H9 (cell line): ENCODE results near the gene CA5A. TPM values are rescaled to one million over a fixed set of nuclear protein-coding genes. Genes with fewer than 3 reads are reported as not detected.
A peak's percentile ranks its signal among the peaks of the same experiment; 100 is the strongest.
"Not testable (repeated sequence)": the region's sequence is repeated elsewhere in the genome, so short reads cannot be mapped to it uniquely, and the experiment has no call there.

Source experiments
- DNase-seq: peaks from one replicate; pipeline ENCODE4 v3.0.0-alpha.2; 2017
- H2AFZ ChIP-seq: one replicate; pipeline ENCODE4 v1.6.1; 2013; ENCODE audit warnings: mild to moderate bottlenecking, low read length, control low read depth, moderate library complexity
- H2AK5ac ChIP-seq: 2 replicates; pipeline ENCODE4 v1.6.1; 2013; ENCODE audit warnings: low read length, control low read depth, mixed read lengths; ENCODE audit not compliant: insufficient read length
- H2BK120ac ChIP-seq: one replicate; pipeline ENCODE4 v1.6.1; 2013; ENCODE audit warnings: low read depth, mild to moderate bottlenecking, low read length, control low read depth, inconsistent platforms; ENCODE audit not compliant: poor library complexity, severe bottlenecking
- H2BK12ac ChIP-seq: 2 replicates; pipeline ENCODE4 v1.6.1; 2013; ENCODE audit warnings: low read length, control low read depth, mixed read lengths, low read depth; ENCODE audit not compliant: insufficient read length
- H2BK15ac ChIP-seq: 2 replicates; pipeline ENCODE4 v1.6.1; 2013; ENCODE audit warnings: low read depth, low read length, control low read depth
- H2BK20ac ChIP-seq: one replicate; pipeline ENCODE4 v1.6.1; 2013; ENCODE audit warnings: low read depth, mild to moderate bottlenecking, low read length, control low read depth, inconsistent platforms; ENCODE audit not compliant: poor library complexity, severe bottlenecking
- H2BK5ac ChIP-seq: 2 replicates; pipeline ENCODE4 v1.6.1; 2013; ENCODE audit warnings: low read length, control low read depth, mixed read lengths; ENCODE audit not compliant: insufficient read length
- H3K14ac ChIP-seq: 2 replicates; pipeline ENCODE4 v1.6.1; 2013; ENCODE audit warnings: low read length, control low read depth; ENCODE audit not compliant: insufficient read depth
- H3K18ac ChIP-seq: 2 replicates; pipeline ENCODE4 v1.6.1; 2013; ENCODE audit warnings: low read depth, mild to moderate bottlenecking, mixed read lengths, low read length, control low read depth; ENCODE audit not compliant: insufficient read length
- H3K23ac ChIP-seq: 2 replicates; pipeline ENCODE4 v1.6.1; 2013; ENCODE audit warnings: low read length, control low read depth, mixed read lengths, low read depth; ENCODE audit not compliant: insufficient read length
- H3K23me2 ChIP-seq: 2 replicates; pipeline ENCODE4 v1.6.1; 2013; ENCODE audit warnings: low read depth, mild to moderate bottlenecking, mixed read lengths, low read length, control low read depth; ENCODE audit not compliant: insufficient read length, poor library complexity, severe bottlenecking
- H3K27ac ChIP-seq: 2 replicates; pipeline ENCODE4 v1.5.1; 2013; ENCODE audit warnings: low read length, control low read depth, mixed read lengths, low read depth; ENCODE audit not compliant: insufficient read length
- H3K27me3 ChIP-seq: 2 replicates; pipeline ENCODE4 v1.6.1; 2013; ENCODE audit warnings: low read length, control low read depth, inconsistent platforms; ENCODE audit not compliant: insufficient read depth
- H3K4ac ChIP-seq: 2 replicates; pipeline ENCODE4 v1.6.1; 2013; ENCODE audit warnings: low read depth, mild to moderate bottlenecking, control low read depth, inconsistent platforms, low read length, moderate library complexity
- H3K4me1 ChIP-seq: 2 replicates; pipeline ENCODE4 v1.6.1; 2013; ENCODE audit warnings: low read length, control low read depth, inconsistent platforms; ENCODE audit not compliant: insufficient read depth
- H3K4me2 ChIP-seq: 2 replicates; pipeline ENCODE4 v1.6.1; 2013; ENCODE audit warnings: low read length, control low read depth, mixed read lengths; ENCODE audit not compliant: insufficient read length, insufficient read depth
- H3K56ac ChIP-seq: 2 replicates; pipeline ENCODE4 v1.6.1; 2013; ENCODE audit warnings: low read depth, mild to moderate bottlenecking, mixed read lengths, low read length, control low read depth; ENCODE audit not compliant: insufficient read length
- H3K79me1 ChIP-seq: 2 replicates; pipeline ENCODE4 v1.6.1; 2013; ENCODE audit warnings: low read depth, mild to moderate bottlenecking, moderate library complexity, low read length, control low read depth, inconsistent platforms; ENCODE audit not compliant: insufficient read depth, poor library complexity, severe bottlenecking
- H3K79me2 ChIP-seq: 2 replicates; pipeline ENCODE4 v1.6.1; 2013; ENCODE audit warnings: low read length, control low read depth, inconsistent platforms; ENCODE audit not compliant: insufficient read depth
- H3K9ac ChIP-seq: 2 replicates; pipeline ENCODE4 v1.6.1; 2013; ENCODE audit warnings: low read length, control low read depth, mixed read lengths; ENCODE audit not compliant: insufficient read length; ENCODE audit errors: extremely low read depth
- H3K9me3 ChIP-seq: one replicate; pipeline ENCODE4 v1.6.1; 2013; ENCODE audit warnings: low read depth, low read length, inconsistent platforms; ENCODE audit not compliant: control insufficient read depth
- H3T11ph ChIP-seq: one replicate; pipeline ENCODE4 v1.6.1; 2013; ENCODE audit warnings: mild to moderate bottlenecking, low read length, control low read depth, inconsistent platforms
- H4K20me1 ChIP-seq: one replicate; pipeline ENCODE4 v1.6.1; 2013; ENCODE audit not compliant: control insufficient read depth, insufficient read length, insufficient read depth
- H4K5ac ChIP-seq: 2 replicates; pipeline ENCODE4 v1.6.1; 2013; ENCODE audit warnings: low read depth, mild to moderate bottlenecking, mixed read lengths, low read length, control low read depth; ENCODE audit not compliant: insufficient read length
- H4K8ac ChIP-seq: replicated peaks from 2 replicates; pipeline ENCODE4 v1.6.1; 2013; ENCODE audit warnings: low read length, control low read depth, mixed read lengths, low read depth; ENCODE audit not compliant: insufficient read length
- H4K91ac ChIP-seq: 2 replicates; pipeline ENCODE4 v1.6.1; 2013; ENCODE audit warnings: low read depth, mild to moderate bottlenecking, moderate library complexity, mixed read lengths, low read length, control low read depth; ENCODE audit not compliant: insufficient read length
- H3K27ac Mint-ChIP-seq, 3 experiments: 2 replicates in 2 of 3; 3 replicates in 1 of 3; pipeline ENCODE4 v1.8.0; 2020 to 2021; ENCODE audit warnings: mixed read lengths in 3 of 3, mild to moderate bottlenecking in 1 of 3, moderate library complexity in 1 of 3
- H3K27me3 Mint-ChIP-seq: 2 replicates; pipeline ENCODE4 v1.8.0; 2021; ENCODE audit warnings: low read depth, mild to moderate bottlenecking, moderate library complexity, mixed read lengths
- H3K36me3 Mint-ChIP-seq, 3 experiments: 2 replicates in 2 of 3; 3 replicates in 1 of 3; pipeline ENCODE4 v1.8.0; 2020 to 2021; ENCODE audit warnings: low read depth in 3 of 3, mixed read lengths in 3 of 3; ENCODE audit not compliant: insufficient read depth in 1 of 3
- H3K4me1 Mint-ChIP-seq, 2 experiments: 2 replicates each; pipeline ENCODE4 v1.8.0; 2020; ENCODE audit warnings: mixed read lengths in 2 of 2
- H3K4me3 Mint-ChIP-seq, 2 experiments: 2 replicates in 1 of 2; 3 replicates in 1 of 2; pipeline ENCODE4 v1.8.0; 2020 to 2021; ENCODE audit warnings: mild to moderate bottlenecking in 2 of 2, mixed read lengths in 2 of 2, moderate library complexity in 1 of 2
- H3K9me3 Mint-ChIP-seq, 2 experiments: 2 replicates in 1 of 2; 3 replicates in 1 of 2; pipeline ENCODE4 v1.8.0; 2020; ENCODE audit warnings: mild to moderate bottlenecking in 2 of 2, mixed read lengths in 2 of 2, moderate library complexity in 1 of 2
- WGBS: extraction: QIAGEN DNeasy Blood & Tissue Kit; methylation state at CpG from one replicate; pipeline ENCODE4 v1.1.7; 2013; ENCODE audit warnings: missing lambda C conversion rate, low lambda C conversion rate, mixed read lengths; ENCODE audit not compliant: insufficient read length; ENCODE audit errors: extremely low coverage; 5-methylcytosine and 5-hydroxymethylcytosine counted together
- total RNA-seq: library from RNA; stranded (reverse); gene quantifications from 2 replicates; pipeline ENCODE4 v1.2.1, GENCODE V29; 2021
- TF ChIP-seq, protein P1 (sequence below): fragments of 200-600 bp; sonication (generic); conservative IDR thresholded peaks from 3 replicates; pipeline ENCODE4 v1.8.0; 2021; ENCODE audit warnings: antibody characterized with exemption, mild to moderate bottlenecking

CA5A gene
- total RNA-seq, 1 experiment from 2014 or later = not detected

DNA sequence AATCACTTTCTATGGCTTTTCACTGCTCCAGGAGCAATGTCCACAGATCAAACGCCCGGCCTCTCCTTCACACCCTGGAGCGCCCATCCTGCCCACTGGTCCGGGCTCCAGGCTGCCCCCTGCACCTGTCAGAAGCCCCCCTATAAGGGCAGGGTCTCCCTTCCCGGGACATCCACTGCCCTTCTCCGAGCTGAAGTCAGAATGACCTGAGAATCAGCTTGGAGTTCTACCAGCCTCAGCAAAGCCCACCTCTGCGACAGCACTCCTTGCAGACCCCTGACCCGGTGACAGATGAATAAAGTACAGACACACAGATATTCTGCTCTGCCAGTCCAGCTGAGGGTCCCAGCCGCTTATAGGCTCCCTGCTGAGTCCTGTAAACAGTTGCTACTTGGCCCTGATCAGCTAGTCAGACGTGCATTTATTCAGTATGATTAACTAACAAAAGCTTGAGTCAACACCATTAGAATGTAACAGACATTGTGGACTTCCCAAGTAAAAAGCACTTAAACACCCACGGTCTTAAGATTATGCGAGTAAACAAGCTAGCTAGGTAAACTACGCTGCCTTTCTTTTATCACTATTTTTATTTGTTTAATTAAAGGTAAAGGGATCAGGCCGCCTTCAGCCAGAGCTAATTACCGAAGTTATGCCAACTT lies 71.9 kb downstream of the CA5A start:
- no peak overlapping the region for H3K27ac ChIP-seq

DNA sequence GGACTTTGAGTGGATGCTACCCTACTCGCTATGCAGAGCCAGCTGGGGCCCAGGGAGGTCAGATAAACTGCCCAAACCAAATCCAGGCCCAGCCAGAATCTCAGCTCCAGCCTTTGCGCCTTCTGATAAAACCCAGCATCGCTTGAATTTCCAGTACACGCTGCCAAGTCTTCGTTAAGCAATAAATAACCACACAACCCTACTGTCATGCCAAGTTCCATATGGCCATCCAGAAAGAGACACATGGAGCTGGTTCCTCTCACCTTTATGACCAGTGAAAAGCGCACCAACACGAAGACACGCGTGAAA lies 73.0 kb downstream of the CA5A start:
- not testable (repeated sequence) for H3K4me2 ChIP-seq, H3K9me3 Mint-ChIP-seq, H3K27ac ChIP-seq, H3K23me2 ChIP-seq, H2AFZ ChIP-seq, H3K4ac ChIP-seq, H3K27me3 ChIP-seq, H2BK120ac ChIP-seq, H3K79me1 ChIP-seq, H2AK5ac ChIP-seq, H3K14ac ChIP-seq, H4K20me1 ChIP-seq, H2BK5ac ChIP-seq, H2BK20ac ChIP-seq, H3K9me3 ChIP-seq, H4K91ac ChIP-seq, DNase-seq, H3K27ac Mint-ChIP-seq, H3K18ac ChIP-seq, H3K23ac ChIP-seq, H3K9ac ChIP-seq, H2BK12ac ChIP-seq, H4K5ac ChIP-seq, H2BK15ac ChIP-seq, H3K4me1 ChIP-seq, H3K56ac ChIP-seq, H4K8ac ChIP-seq, H3T11ph ChIP-seq
- H3K79me2 ChIP-seq = peaks cover 16% of the 10 kb centered on the region; the same call in 1 of the 2 replicates
- H3K4me3 Mint-ChIP-seq = peak overlapping the region in 1 of 2 experiments; percentile 25; a peak in 1 of 5 replicates
- peaks cover 38 to 44% of the 10 kb centered on the region in 2 experiments for H3K4me1 Mint-ChIP-seq
- WGBS = no CpG with 5 or more reads among the region's 9 CpGs
- H3K27me3 Mint-ChIP-seq = peaks cover 61% of the 10 kb centered on the region
- peaks cover 46 to 67% (median 49%) of the 10 kb centered on the region in 3 experiments for H3K36me3 Mint-ChIP-seq

More for the DNA sequence above, 71.9 kb downstream of the CA5A start:
- H2BK20ac ChIP-seq = no peak overlapping the region
- peaks cover 11% of the 10 kb centered on the region; the same call in 1 of the 2 replicates for H3K27me3 ChIP-seq
- peaks cover 8% of the 10 kb centered on the region for H3K23me2 ChIP-seq
- H3K4me1 ChIP-seq = no peaks in the 10 kb centered on the region; the same call in 1 of the 2 replicates
- H2BK5ac ChIP-seq = no peak overlapping the region
- no peak overlapping the region for H2AK5ac ChIP-seq
- H2BK15ac ChIP-seq = no peak overlapping the region
- no peaks in the 10 kb centered on the region for H4K20me1 ChIP-seq
- H3K79me1 ChIP-seq = peaks cover 3% of the 10 kb centered on the region
- H3K56ac ChIP-seq = no peak overlapping the region
- H4K5ac ChIP-seq = no peak overlapping the region
- no peak overlapping the region for H3K23ac ChIP-seq
- TF ChIP-seq, protein P1, sequence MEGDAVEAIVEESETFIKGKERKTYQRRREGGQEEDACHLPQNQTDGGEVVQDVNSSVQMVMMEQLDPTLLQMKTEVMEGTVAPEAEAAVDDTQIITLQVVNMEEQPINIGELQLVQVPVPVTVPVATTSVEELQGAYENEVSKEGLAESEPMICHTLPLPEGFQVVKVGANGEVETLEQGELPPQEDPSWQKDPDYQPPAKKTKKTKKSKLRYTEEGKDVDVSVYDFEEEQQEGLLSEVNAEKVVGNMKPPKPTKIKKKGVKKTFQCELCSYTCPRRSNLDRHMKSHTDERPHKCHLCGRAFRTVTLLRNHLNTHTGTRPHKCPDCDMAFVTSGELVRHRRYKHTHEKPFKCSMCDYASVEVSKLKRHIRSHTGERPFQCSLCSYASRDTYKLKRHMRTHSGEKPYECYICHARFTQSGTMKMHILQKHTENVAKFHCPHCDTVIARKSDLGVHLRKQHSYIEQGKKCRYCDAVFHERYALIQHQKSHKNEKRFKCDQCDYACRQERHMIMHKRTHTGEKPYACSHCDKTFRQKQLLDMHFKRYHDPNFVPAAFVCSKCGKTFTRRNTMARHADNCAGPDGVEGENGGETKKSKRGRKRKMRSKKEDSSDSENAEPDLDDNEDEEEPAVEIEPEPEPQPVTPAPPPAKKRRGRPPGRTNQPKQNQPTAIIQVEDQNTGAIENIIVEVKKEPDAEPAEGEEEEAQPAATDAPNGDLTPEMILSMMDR = no peak
- DNase-seq = no peak
- no peak overlapping the region for H3T11ph ChIP-seq
- H3K18ac ChIP-seq = no peak overlapping the region
- Mint-ChIP-seq H3K9me3 (no peaks in the 10 kb centered on the region; a peak in 1 of 5 replicates), H3K4me3 (peak overlapping the region; percentile 34 to 35; a peak in 3 of 5 replicates), H3K4me1 (peaks cover 39 to 49% of the 10 kb centered on the region in 2 experiments), H3K27ac (no peak overlapping the region), H3K27me3 (peaks cover 66% of the 10 kb centered on the region), H3K36me3 (peaks cover 47 to 61% (median 53%) of the 10 kb centered on the region in 3 experiments)
- no peak overlapping the region for H2BK120ac ChIP-seq
- no peak overlapping the region for H3K9ac ChIP-seq
- H4K91ac ChIP-seq = no peak overlapping the region
- H3K14ac ChIP-seq = no peak overlapping the region
- H3K79me2 ChIP-seq = peaks cover 16% of the 10 kb centered on the region; the same call in 1 of the 2 replicates
- no peak overlapping the region for H4K8ac ChIP-seq
- no peaks in the 10 kb centered on the region for H3K9me3 ChIP-seq
- H2AFZ ChIP-seq = no peak overlapping the region
- no CpG with 5 or more reads among the region's 15 CpGs for whole genome bisulfite sequencing
- no peak overlapping the region for H3K4ac ChIP-seq
- H2BK12ac ChIP-seq = no peak overlapping the region
- no peak overlapping the region for H3K4me2 ChIP-seq
